H9 (cell line): ENCODE measurements around the gene SPAG5. TPM values are rescaled to one million over a fixed set of nuclear protein-coding genes. Genes with fewer than 3 reads are reported as not detected.

Experiments
- DNase-seq: peaks from one replicate; pipeline ENCODE4 v3.0.0-alpha.2; 2017
- H2AFZ ChIP-seq: one replicate; pipeline ENCODE4 v1.6.1; 2013; ENCODE audit warnings: mild to moderate bottlenecking, low read length, control low read depth, moderate library complexity
- H2AK5ac ChIP-seq: 2 replicates; pipeline ENCODE4 v1.6.1; 2013; ENCODE audit warnings: low read length, control low read depth, mixed read lengths; ENCODE audit not compliant: insufficient read length
- H2BK120ac ChIP-seq: one replicate; pipeline ENCODE4 v1.6.1; 2013; ENCODE audit warnings: low read depth, mild to moderate bottlenecking, low read length, control low read depth, inconsistent platforms; ENCODE audit not compliant: poor library complexity, severe bottlenecking
- H2BK12ac ChIP-seq: 2 replicates; pipeline ENCODE4 v1.6.1; 2013; ENCODE audit warnings: low read length, control low read depth, mixed read lengths, low read depth; ENCODE audit not compliant: insufficient read length
- H2BK15ac ChIP-seq: 2 replicates; pipeline ENCODE4 v1.6.1; 2013; ENCODE audit warnings: low read depth, low read length, control low read depth
- H2BK20ac ChIP-seq: one replicate; pipeline ENCODE4 v1.6.1; 2013; ENCODE audit warnings: low read depth, mild to moderate bottlenecking, low read length, control low read depth, inconsistent platforms; ENCODE audit not compliant: poor library complexity, severe bottlenecking
- H2BK5ac ChIP-seq: 2 replicates; pipeline ENCODE4 v1.6.1; 2013; ENCODE audit warnings: low read length, control low read depth, mixed read lengths; ENCODE audit not compliant: insufficient read length
- H3K14ac ChIP-seq: 2 replicates; pipeline ENCODE4 v1.6.1; 2013; ENCODE audit warnings: low read length, control low read depth; ENCODE audit not compliant: insufficient read depth
- H3K18ac ChIP-seq: 2 replicates; pipeline ENCODE4 v1.6.1; 2013; ENCODE audit warnings: low read depth, mild to moderate bottlenecking, mixed read lengths, low read length, control low read depth; ENCODE audit not compliant: insufficient read length
- H3K23ac ChIP-seq: 2 replicates; pipeline ENCODE4 v1.6.1; 2013; ENCODE audit warnings: low read length, control low read depth, mixed read lengths, low read depth; ENCODE audit not compliant: insufficient read length
- H3K23me2 ChIP-seq: 2 replicates; pipeline ENCODE4 v1.6.1; 2013; ENCODE audit warnings: low read depth, mild to moderate bottlenecking, mixed read lengths, low read length, control low read depth; ENCODE audit not compliant: insufficient read length, poor library complexity, severe bottlenecking
- H3K27ac ChIP-seq: 2 replicates; pipeline ENCODE4 v1.5.1; 2013; ENCODE audit warnings: low read length, control low read depth, mixed read lengths, low read depth; ENCODE audit not compliant: insufficient read length
- H3K27me3 ChIP-seq: 2 replicates; pipeline ENCODE4 v1.6.1; 2013; ENCODE audit warnings: low read length, control low read depth, inconsistent platforms; ENCODE audit not compliant: insufficient read depth
- H3K4ac ChIP-seq: 2 replicates; pipeline ENCODE4 v1.6.1; 2013; ENCODE audit warnings: low read depth, mild to moderate bottlenecking, control low read depth, inconsistent platforms, low read length, moderate library complexity
- H3K4me1 ChIP-seq: 2 replicates; pipeline ENCODE4 v1.6.1; 2013; ENCODE audit warnings: low read length, control low read depth, inconsistent platforms; ENCODE audit not compliant: insufficient read depth
- H3K4me2 ChIP-seq: 2 replicates; pipeline ENCODE4 v1.6.1; 2013; ENCODE audit warnings: low read length, control low read depth, mixed read lengths; ENCODE audit not compliant: insufficient read length, insufficient read depth
- H3K56ac ChIP-seq: 2 replicates; pipeline ENCODE4 v1.6.1; 2013; ENCODE audit warnings: low read depth, mild to moderate bottlenecking, mixed read lengths, low read length, control low read depth; ENCODE audit not compliant: insufficient read length
- H3K79me1 ChIP-seq: 2 replicates; pipeline ENCODE4 v1.6.1; 2013; ENCODE audit warnings: low read depth, mild to moderate bottlenecking, moderate library complexity, low read length, control low read depth, inconsistent platforms; ENCODE audit not compliant: insufficient read depth, poor library complexity, severe bottlenecking
- H3K79me2 ChIP-seq: 2 replicates; pipeline ENCODE4 v1.6.1; 2013; ENCODE audit warnings: low read length, control low read depth, inconsistent platforms; ENCODE audit not compliant: insufficient read depth
- H3K9ac ChIP-seq: 2 replicates; pipeline ENCODE4 v1.6.1; 2013; ENCODE audit warnings: low read length, control low read depth, mixed read lengths; ENCODE audit not compliant: insufficient read length; ENCODE audit errors: extremely low read depth
- H3K9me3 ChIP-seq: one replicate; pipeline ENCODE4 v1.6.1; 2013; ENCODE audit warnings: low read depth, low read length, inconsistent platforms; ENCODE audit not compliant: control insufficient read depth
- H3T11ph ChIP-seq: one replicate; pipeline ENCODE4 v1.6.1; 2013; ENCODE audit warnings: mild to moderate bottlenecking, low read length, control low read depth, inconsistent platforms
- H4K20me1 ChIP-seq: one replicate; pipeline ENCODE4 v1.6.1; 2013; ENCODE audit not compliant: control insufficient read depth, insufficient read length, insufficient read depth
- H4K5ac ChIP-seq: 2 replicates; pipeline ENCODE4 v1.6.1; 2013; ENCODE audit warnings: low read depth, mild to moderate bottlenecking, mixed read lengths, low read length, control low read depth; ENCODE audit not compliant: insufficient read length
- H4K8ac ChIP-seq: replicated peaks from 2 replicates; pipeline ENCODE4 v1.6.1; 2013; ENCODE audit warnings: low read length, control low read depth, mixed read lengths, low read depth; ENCODE audit not compliant: insufficient read length
- H4K91ac ChIP-seq: 2 replicates; pipeline ENCODE4 v1.6.1; 2013; ENCODE audit warnings: low read depth, mild to moderate bottlenecking, moderate library complexity, mixed read lengths, low read length, control low read depth; ENCODE audit not compliant: insufficient read length
- H3K27ac Mint-ChIP-seq, 3 experiments: 2 replicates in 2 of 3; 3 replicates in 1 of 3; pipeline ENCODE4 v1.8.0; 2020 to 2021; ENCODE audit warnings: mixed read lengths in 3 of 3, mild to moderate bottlenecking in 1 of 3, moderate library complexity in 1 of 3
- H3K27me3 Mint-ChIP-seq: 2 replicates; pipeline ENCODE4 v1.8.0; 2021; ENCODE audit warnings: low read depth, mild to moderate bottlenecking, moderate library complexity, mixed read lengths
- H3K36me3 Mint-ChIP-seq, 3 experiments: 2 replicates in 2 of 3; 3 replicates in 1 of 3; pipeline ENCODE4 v1.8.0; 2020 to 2021; ENCODE audit warnings: low read depth in 3 of 3, mixed read lengths in 3 of 3; ENCODE audit not compliant: insufficient read depth in 1 of 3
- H3K4me1 Mint-ChIP-seq, 2 experiments: 2 replicates each; pipeline ENCODE4 v1.8.0; 2020; ENCODE audit warnings: mixed read lengths in 2 of 2
- H3K4me3 Mint-ChIP-seq, 2 experiments: 2 replicates in 1 of 2; 3 replicates in 1 of 2; pipeline ENCODE4 v1.8.0; 2020 to 2021; ENCODE audit warnings: mild to moderate bottlenecking in 2 of 2, mixed read lengths in 2 of 2, moderate library complexity in 1 of 2
- H3K9me3 Mint-ChIP-seq, 2 experiments: 2 replicates in 1 of 2; 3 replicates in 1 of 2; pipeline ENCODE4 v1.8.0; 2020; ENCODE audit warnings: mild to moderate bottlenecking in 2 of 2, mixed read lengths in 2 of 2, moderate library complexity in 1 of 2
- CTCF ChIP-seq: fragments of 200-600 bp; sonication (generic); conservative IDR thresholded peaks from 3 replicates; pipeline ENCODE4 v1.8.0; 2021; ENCODE audit warnings: antibody characterized with exemption, mild to moderate bottlenecking
- WGBS: extraction: QIAGEN DNeasy Blood & Tissue Kit; methylation state at CpG from one replicate; pipeline ENCODE4 v1.1.7; 2013; ENCODE audit warnings: missing lambda C conversion rate, low lambda C conversion rate, mixed read lengths; ENCODE audit not compliant: insufficient read length; ENCODE audit errors: extremely low coverage; 5-methylcytosine and 5-hydroxymethylcytosine counted together
- total RNA-seq: library from RNA; stranded (reverse); gene quantifications from 2 replicates; pipeline ENCODE4 v1.2.1, GENCODE V29; 2021

Gene SPAG5
- total RNA-seq, 1 experiment from 2014 or later: 122 TPM

- H4K5ac ChIP-seq: no peak overlapping the region
- H3K36me3 Mint-ChIP-seq: peaks cover 21 to 45% (median 31%) of the 10 kb centered on the region in 3 experiments; a peak in 6 of 7 replicates
- H3K79me1 ChIP-seq: no peaks in the 10 kb centered on the region
- no peak overlapping the region for H3T11ph ChIP-seq
- H2BK5ac ChIP-seq: no peak overlapping the region
- no peaks in the 10 kb centered on the region; the same call in 1 of the 2 replicates for H3K79me2 ChIP-seq
- H2BK12ac ChIP-seq: no peak overlapping the region
- H3K14ac ChIP-seq: no peak overlapping the region
- no peaks in the 10 kb centered on the region for H3K9me3 ChIP-seq
- no peak overlapping the region for H3K27ac ChIP-seq
- peak overlapping the region; percentile 86 to 94 for H3K4me3 Mint-ChIP-seq
- H2AFZ ChIP-seq: no peak overlapping the region
- H4K20me1 ChIP-seq: no peaks in the 10 kb centered on the region
- H2BK120ac ChIP-seq: no peak overlapping the region
- no peak for DNase-seq
- H3K27ac Mint-ChIP-seq: peak overlapping the region in 2 of 3 experiments; percentile 46 to 76; a peak in 4 of 7 replicates
- H4K91ac ChIP-seq: no peak overlapping the region
- H3K18ac ChIP-seq: no peak overlapping the region
- no peaks in the 10 kb centered on the region for H3K27me3 ChIP-seq
- H3K56ac ChIP-seq: no peak overlapping the region
- no peak overlapping the region for H2BK20ac ChIP-seq
- peak overlapping the region; percentile 51 for H3K4me2 ChIP-seq
- H3K4me1 Mint-ChIP-seq: peaks cover 18 to 38% of the 10 kb centered on the region in 2 experiments
- H3K4me1 ChIP-seq: no peaks in the 10 kb centered on the region
- H3K27me3 Mint-ChIP-seq: peaks cover 4% of the 10 kb centered on the region
- no peaks in the 10 kb centered on the region for H3K9me3 Mint-ChIP-seq
- H4K8ac ChIP-seq: no peak overlapping the region
- H3K9ac ChIP-seq: no peak overlapping the region
- no peak for TF ChIP-seq CTCF
- no peak overlapping the region for H3K23ac ChIP-seq
- peaks cover 5% of the 10 kb centered on the region for H3K23me2 ChIP-seq
- H2BK15ac ChIP-seq: no peak overlapping the region
- no peak overlapping the region for H2AK5ac ChIP-seq
- no peak overlapping the region for H3K4ac ChIP-seq
- WGBS: no CpG with 5 or more reads among the region's 5 CpGs
Measured at GRCh38 chr17:28553000-28553505, 45.8 kb downstream of the SPAG5 start.
